HG02884 (cell line): ENCODE results near the gene MSH2.

Source experiments
- ATAC-seq: cut with Tn5 transposase; IDR thresholded peaks from one replicate; pipeline ENCODE4 v1.9.1; 2021; ENCODE audit warnings: mild to moderate bottlenecking, moderate library complexity; ENCODE audit not compliant: unreplicated experiment

Gene MSH2

GRCh38 chr2:47504174-47504810 is 101.3 kb downstream of the MSH2 start:
- peak; percentile 12 for ATAC-seq

- no peak for ATAC-seq
These were observed 103.1 kb downstream of the MSH2 start for GRCh38 chr2:47506024-47506423.

- no peak for ATAC-seq
These were observed 103.5 kb downstream of the MSH2 start for GRCh38 chr2:47506436-47506835.

GRCh38 chr2:47508080-47508479 is 105.1 kb downstream of the MSH2 start:
- no peak for ATAC-seq

- ATAC-seq = no peak
These were observed 105.7 kb downstream of the MSH2 start for GRCh38 chr2:47508641-47509040.

- ATAC-seq = no peak
These were observed 106.3 kb downstream of the MSH2 start for GRCh38 chr2:47509250-47509649.

GRCh38 chr2:47509821-47510385 is 106.9 kb downstream of the MSH2 start:
- no peak for ATAC-seq

- ATAC-seq = no peak
These were observed 107.8 kb downstream of the MSH2 start for GRCh38 chr2:47510745-47511144.

GRCh38 chr2:47512581-47513083 is 109.7 kb downstream of the MSH2 start:
- no peak for ATAC-seq

GRCh38 chr2:47513981-47514520 is 111.1 kb downstream of the MSH2 start:
- no peak for ATAC-seq

GRCh38 chr2:47516360-47517104 is 113.6 kb downstream of the MSH2 start:
- no peak for ATAC-seq

- no peak for ATAC-seq
These were observed 115.7 kb downstream of the MSH2 start for GRCh38 chr2:47518497-47519146.

GRCh38 chr2:47519147-47519537 is 116.2 kb downstream of the MSH2 start:
- no peak for ATAC-seq

GRCh38 chr2:47519604-47520301 is 116.8 kb downstream of the MSH2 start:
- no peak for ATAC-seq

- ATAC-seq = no peak
These were observed 117.3 kb downstream of the MSH2 start for GRCh38 chr2:47520302-47520630.

- peak; percentile 79 for ATAC-seq
These were observed 118.1 kb downstream of the MSH2 start for GRCh38 chr2:47520825-47521665.

GRCh38 chr2:47521666-47522285 is 118.8 kb downstream of the MSH2 start:
- ATAC-seq = no peak

- ATAC-seq = no peak
These were observed 122.2 kb downstream of the MSH2 start for GRCh38 chr2:47525167-47525566.

- no peak for ATAC-seq
These were observed 125.5 kb downstream of the MSH2 start for GRCh38 chr2:47528455-47528854.
